GM21619 (cell line): Measurements from ENCODE around the gene SPI1.
A peak's percentile ranks its signal among the peaks of the same experiment; 100 is the strongest.

Experiments used
- ATAC-seq: cut with Tn5 transposase; IDR thresholded peaks from one replicate; pipeline ENCODE4 v1.9.1; 2021; ENCODE audit not compliant: unreplicated experiment

SPI1 gene

DNA sequence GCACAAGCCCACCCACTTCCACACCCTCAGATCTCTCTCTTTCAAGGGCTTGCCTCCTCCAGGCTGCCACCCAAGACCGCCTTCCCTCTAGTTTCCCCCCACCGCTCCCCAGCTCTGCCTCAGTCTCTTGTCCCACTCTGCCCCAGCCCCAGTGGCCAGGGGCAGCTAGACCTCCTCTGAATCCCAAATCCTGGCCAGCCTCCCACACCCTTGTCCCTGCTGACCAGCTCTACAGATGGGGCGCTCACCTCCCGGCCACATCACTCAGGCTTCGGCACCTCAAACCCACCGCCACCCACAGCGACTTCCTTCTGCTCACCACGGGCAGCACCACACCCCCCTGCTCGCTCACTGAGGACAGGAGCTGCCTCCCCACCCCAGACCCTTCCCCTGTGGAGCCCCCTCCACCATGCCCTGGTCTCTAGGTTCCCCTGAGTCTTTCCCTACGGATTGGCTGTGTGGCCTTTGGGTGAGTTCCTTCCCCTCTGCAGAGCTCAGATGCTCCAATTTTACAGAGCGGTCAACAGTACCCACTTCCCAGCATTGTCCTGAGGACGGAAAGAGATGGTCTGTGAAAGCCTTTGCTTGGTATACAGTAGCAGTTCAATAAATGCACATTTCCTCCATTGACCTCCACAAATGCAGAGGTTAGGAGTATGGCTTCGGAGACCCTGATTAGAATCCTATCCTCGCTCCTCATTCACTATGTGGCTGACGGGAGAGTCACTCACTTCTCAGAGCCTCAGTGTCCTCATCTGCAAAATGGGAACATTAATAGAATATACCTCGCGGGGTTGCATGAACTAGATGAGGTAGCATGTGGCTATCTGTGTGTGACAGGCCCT is 11.5 kb upstream of the SPI1 start:
- no peak for ATAC-seq

DNA sequence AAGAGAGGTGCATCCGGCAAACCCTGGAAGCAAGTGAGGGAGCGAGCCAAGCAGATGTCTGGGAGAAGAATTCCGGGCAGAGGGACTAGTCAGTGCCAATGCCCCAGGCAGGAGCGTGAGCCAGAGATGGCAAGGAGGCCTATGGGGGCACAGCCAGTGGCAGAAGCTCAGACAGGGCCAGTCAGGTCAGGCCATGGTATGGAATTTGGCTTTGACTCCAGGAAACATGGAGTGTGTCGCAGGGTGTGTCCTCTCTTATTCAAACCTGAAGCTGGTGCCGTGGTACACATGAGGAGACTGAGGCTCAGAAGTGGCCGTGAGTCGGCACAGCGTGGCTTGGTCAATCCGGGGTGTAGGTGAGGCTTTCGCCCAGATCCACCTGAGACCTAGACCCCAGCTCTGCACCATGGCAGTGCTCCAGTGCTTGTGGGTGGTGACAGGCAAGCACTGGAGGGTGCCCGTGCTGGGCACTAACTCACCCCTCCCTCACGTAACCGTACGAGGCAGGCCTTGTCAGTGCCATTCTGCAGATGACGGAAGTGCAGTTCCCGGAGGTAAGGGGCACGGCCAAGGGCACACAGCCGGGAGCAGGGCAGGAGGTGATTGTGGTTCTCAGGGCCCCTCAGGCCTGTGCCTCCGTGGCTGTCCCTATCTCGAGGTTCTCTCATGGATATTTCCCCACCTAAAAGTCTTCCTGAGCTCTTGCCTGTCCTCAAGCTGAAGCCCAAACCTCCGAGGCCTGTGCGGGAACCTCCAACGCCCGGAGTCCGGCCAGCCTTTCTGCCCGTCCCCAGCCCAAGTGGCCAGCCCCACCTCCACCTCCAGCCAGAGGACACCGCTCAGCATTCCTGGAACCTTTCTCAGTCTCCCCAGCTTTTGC is 10.6 kb upstream of the SPI1 start:
- ATAC-seq: no peak

DNA sequence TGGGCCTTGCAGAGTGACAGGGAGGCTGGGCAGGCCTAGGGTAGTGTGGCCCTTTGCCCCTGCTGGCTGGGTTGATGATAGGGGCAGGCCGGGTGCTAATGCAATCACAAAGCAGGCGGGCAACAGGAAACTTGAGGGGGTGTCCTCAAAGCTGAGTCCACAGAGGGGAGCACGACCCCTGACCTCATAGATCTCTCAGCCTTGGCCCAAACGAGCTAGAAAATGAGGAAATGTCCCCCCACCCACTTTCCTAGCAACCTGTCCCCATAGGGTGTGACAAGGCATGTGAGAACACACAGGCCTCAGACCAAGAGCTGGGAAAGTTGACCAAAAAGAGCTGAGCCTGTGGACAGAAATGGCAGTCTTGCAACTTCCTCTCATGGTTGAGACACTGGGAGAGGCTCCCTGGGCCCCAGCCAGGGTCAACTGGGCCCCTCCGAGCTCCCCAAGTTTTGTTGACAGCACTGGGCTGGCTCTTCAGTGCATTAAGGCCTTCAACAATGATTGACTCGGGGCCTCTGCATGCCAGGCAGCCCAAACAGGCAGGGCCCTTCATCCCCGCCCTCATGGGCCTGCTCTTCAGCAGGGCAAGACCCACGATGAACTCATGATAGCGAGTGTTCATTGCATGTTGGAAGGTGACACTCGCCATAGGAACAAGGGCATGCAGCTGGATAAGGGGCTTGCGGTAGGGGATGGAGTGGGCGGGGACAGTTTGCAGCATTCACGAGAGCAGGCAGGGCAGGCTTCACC is 9.8 kb upstream of the SPI1 start:
- no peak for ATAC-seq

DNA sequence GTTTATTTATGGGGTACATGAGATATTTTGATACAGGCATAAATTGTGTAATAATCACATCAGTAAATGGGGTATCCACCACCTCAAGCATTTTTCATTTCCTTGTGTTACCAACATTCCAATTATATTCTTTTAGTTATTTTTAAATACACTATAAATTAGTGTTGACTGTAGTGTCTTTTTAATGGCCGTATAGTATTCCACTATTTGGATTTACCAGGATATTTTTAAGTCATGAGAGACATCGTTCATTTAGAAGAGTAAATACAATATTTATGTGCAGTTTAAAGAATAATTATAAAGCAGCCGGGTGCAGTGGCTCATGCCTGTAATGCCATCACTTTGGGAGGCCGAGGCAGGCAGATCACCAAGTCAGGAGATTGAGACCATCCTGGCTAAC is 6.2 kb upstream of the SPI1 start:
- ATAC-seq: no peak

GRCh38 chr11:47383071-47383470 is 4.7 kb upstream of the SPI1 start:
- no peak for ATAC-seq

DNA sequence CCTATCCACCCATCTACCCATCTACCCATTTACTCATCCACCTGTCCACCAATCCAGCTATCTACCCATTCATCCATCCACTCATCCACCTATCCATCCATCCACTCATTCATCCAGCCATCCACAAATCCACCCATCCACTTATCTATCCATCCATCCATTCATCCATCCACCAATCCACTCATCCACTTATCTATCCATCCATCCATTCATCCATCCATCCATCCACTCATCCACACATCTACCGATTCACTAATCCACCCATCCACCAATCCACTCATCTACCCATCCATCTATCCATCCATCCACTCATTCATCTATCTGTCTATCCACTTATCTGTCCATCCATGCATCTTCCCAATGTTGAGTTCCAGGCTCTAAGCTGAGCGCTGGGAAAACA is 1.7 kb upstream of the SPI1 start:
- ATAC-seq: no peak

DNA sequence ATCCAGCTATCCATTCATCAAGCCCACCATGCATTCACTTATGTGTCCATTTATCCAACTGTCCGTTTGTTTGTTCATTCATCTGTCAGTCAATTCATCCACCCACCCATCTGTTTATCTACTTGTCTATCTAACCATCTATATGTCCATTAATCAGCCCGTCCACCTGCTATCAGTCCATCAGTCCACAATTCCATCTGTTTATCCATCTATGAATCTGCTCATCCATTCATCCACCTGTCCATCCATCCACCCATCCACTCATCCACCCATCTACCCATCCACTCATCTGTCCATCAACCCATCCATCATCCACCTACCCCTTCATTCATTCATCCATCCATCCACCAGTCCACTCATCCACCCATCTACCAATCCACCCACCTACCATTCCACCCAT is 970 bp upstream of the SPI1 start:
- no peak for ATAC-seq

DNA sequence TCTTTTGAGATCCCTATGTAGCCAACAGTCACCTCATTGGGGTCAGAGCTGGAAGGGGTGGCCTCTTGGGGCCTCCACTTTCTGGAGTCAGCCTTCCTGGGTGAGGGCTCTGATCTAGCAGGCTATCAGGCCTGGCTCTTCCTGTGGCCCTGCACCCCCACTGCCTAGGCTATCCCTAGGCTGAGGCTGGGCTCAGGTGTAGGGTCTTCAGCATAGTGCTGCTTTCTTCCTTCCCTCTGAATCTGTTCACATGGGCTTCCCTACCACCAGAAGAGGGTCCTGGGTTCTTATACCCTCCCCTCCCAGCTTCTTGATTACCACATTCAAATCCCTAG is 456 bp upstream of the SPI1 start:
- peak; percentile 6 for ATAC-seq

DNA sequence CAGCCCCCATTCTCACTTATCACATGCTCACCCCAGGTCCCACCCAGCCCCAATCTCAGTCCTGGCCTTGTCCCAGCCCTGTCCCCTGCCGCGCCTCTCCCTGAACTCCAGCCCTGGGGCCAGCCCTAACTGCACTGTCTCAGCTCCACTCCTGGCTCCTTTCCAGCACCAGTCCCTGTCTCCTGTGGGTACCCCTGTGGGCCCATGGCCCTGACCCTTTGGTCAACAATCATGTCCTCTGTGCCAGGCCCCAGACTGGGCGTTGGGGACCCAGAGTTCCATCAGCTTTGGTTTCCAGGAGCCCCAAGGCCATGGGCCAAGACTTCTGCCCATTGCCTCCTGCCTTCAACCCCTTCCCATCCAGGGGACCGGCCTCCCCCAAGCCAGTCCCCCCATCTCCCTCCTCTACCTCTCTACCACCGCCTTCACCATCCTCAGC is 757 bp downstream of the SPI1 start:
- no peak for ATAC-seq

DNA sequence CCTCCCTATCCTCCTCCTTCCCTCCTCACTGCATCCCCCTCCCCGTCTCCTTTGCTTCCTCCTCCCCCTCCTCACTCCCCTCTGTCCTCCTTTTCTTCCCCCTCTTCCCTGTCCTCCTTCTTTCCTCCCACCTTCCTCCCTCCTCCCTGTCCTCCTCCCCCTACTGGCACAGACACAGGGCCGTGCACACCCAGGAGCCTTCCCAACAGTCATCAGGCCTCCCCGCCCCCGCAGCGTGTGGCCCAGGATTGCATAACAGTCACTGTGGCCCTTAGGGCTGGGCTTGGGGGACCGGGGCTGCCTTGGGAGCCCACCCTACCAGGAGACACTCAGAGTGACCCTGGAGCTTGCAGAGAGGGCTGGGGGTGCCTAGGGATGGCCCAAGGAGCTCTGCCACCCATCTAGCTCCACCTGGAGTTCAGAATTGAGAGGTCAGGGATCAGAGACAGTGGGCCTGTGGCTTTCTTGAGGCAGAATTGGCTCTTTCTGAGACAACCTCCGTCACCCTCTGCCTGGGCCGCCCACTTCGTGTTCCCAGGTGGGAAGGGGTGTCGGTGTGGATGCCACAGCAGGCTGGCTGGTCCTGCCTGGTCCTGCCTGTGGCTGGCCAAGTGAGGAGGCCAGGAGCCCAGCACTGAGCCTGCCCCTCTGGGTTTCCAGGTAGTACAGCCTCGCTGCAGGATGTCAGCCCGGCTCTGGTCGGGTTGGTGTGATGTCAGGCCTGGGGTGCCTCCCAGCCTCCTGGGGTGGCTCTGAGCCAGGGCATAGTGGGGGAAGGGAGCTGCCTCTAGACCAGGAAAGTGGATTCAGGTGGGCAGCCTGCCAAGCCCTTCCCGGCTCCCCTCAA is 1.6 kb downstream of the SPI1 start:
- peak; percentile 43 for ATAC-seq

DNA sequence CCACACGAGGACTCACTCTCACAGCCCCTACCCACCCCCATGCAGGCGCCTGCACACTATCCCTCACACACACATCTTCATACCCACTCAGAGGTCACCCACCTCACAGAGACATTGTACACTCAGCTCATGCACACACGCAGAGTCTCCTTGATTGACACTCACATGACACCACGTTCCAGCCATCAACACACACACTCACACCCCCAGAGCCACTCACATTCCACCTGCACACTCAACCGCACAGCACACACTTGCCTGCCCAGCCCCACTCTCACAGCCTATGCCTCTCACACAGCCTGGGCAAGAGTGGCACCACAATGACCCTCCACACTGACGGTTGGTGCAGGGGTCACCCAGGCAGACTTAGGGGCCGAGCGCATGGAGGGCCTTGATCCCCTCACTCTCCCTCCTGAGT is 2.2 kb downstream of the SPI1 start:
- no peak for ATAC-seq

- no peak for ATAC-seq
Measured at GRCh38 chr11:47375546-47376085, 2.7 kb downstream of the SPI1 start.

GRCh38 chr11:47375020-47375419 is 3.3 kb downstream of the SPI1 start:
- no peak for ATAC-seq

DNA sequence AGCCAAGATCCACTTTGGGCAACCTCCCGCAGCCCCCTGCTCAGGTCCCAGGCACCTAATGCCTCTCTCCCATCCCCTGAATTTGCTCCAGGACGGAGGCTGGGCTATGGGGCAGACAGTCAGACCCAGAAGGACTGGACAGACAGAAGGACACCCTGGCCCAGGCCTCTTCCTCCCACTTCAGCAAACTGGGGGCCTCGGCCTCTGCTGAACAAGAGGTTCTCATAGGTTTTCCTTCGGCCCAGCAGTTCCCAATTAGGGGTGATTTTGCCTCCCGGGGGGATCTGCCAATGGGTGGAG is 3.7 kb downstream of the SPI1 start:
- ATAC-seq: no peak

GRCh38 chr11:47373876-47374719 is 4.2 kb downstream of the SPI1 start:
- ATAC-seq: peak; percentile 28

GRCh38 chr11:47372422-47372821 is 5.9 kb downstream of the SPI1 start:
- ATAC-seq: no peak

GRCh38 chr11:47369676-47370075 is 8.7 kb downstream of the SPI1 start:
- ATAC-seq: no peak

GRCh38 chr11:47366020-47366490 is 12.3 kb downstream of the SPI1 start:
- ATAC-seq: no peak

GRCh38 chr11:47361419-47361818 is 16.9 kb downstream of the SPI1 start:
- ATAC-seq: no peak
